H1 (cell line): Measurements from ENCODE around the gene RPTOR. TPM values are rescaled to one million over a fixed set of nuclear protein-coding genes. Genes with fewer than 3 reads are reported as not detected.

Source experiments
- CTCF ChIA-PET: fragments of 300-600 bp; sonication (Branson Sonifier 250); formaldehyde crosslinking; loops from one replicate; lab custom pipeline; 2021; ENCODE audit not compliant: partially characterized antibody; lab: Charles Lee
- POLR2A ChIA-PET: fragments of 300-600 bp; sonication (Branson Sonifier 250); formaldehyde crosslinking; loops from one replicate; lab custom pipeline; 2021; ENCODE audit warnings: inconsistent platforms; ENCODE audit not compliant: partially characterized antibody; lab: Charles Lee
- DNase-seq, 2 experiments: peaks; one replicate each; pipeline versions ENCODE4 v3.0.0 to v3.0.0-alpha.2; 2010 to 2022; ENCODE audit warnings: low spot score in 2 of 2, low read depth in 1 of 2, mixed read lengths in 1 of 2
- FAIRE-seq: peaks from 2 replicates; lab custom pipeline; 2011; peaks lifted over from hg19 to GRCh38; lab: Jason Lieb, UNC
- H2AFZ ChIP-seq: 2 replicates; pipeline ENCODE4 v1.8.1; 2012; ENCODE audit warnings: low read length, inconsistent platforms
- H2AK5ac ChIP-seq: 2 replicates; pipeline ENCODE4 v1.6.1; 2013; ENCODE audit warnings: low read depth, low read length
- H2BK120ac ChIP-seq: replicated peaks from 2 replicates; pipeline ENCODE3; 2013; ENCODE audit warnings: low read depth, low read length, inconsistent platforms
- H2BK12ac ChIP-seq: 2 replicates; pipeline ENCODE4 v1.6.1; 2013; ENCODE audit warnings: low read depth, low read length
- H2BK15ac ChIP-seq: 2 replicates; pipeline ENCODE4 v1.6.1; 2013; ENCODE audit warnings: low read length
- H2BK20ac ChIP-seq: 2 replicates; pipeline ENCODE4 v1.6.1; 2013; ENCODE audit warnings: low read length
- H2BK5ac ChIP-seq: 2 replicates; pipeline ENCODE4 v1.6.1; 2013; ENCODE audit warnings: low read depth, low read length
- H3K14ac ChIP-seq: 2 replicates; pipeline ENCODE4 v1.6.1; 2013; ENCODE audit warnings: inconsistent platforms; ENCODE audit not compliant: insufficient read length
- H3K18ac ChIP-seq: 2 replicates; pipeline ENCODE4 v1.6.1; 2013; ENCODE audit warnings: low read length; ENCODE audit errors: extremely low read depth
- H3K23ac ChIP-seq: 2 replicates; pipeline ENCODE4 v1.6.1; 2013; ENCODE audit warnings: inconsistent platforms; ENCODE audit not compliant: insufficient read length
- H3K23me2 ChIP-seq: 2 replicates; pipeline ENCODE4 v1.6.1; 2013; ENCODE audit warnings: low read depth, low read length
- H3K27ac ChIP-seq: 2 replicates; pipeline ENCODE4 v1.6.1; 2011; ENCODE audit warnings: low read depth, low read length, inconsistent platforms
- H3K27me3 ChIP-seq, 4 experiments: replicated peaks in 1 of 4; 1 replicate in 1 of 4; 2 replicates in 3 of 4; pipeline versions ENCODE4 v1.6.1 to v1.8.1; 2011 to 2013; ENCODE audit warnings: low read length in 3 of 4, mild to moderate bottlenecking in 3 of 4, inconsistent platforms in 2 of 4, mixed read lengths in 2 of 4, moderate library complexity in 1 of 4; ENCODE audit not compliant: control insufficient read depth in 3 of 4, insufficient read depth in 3 of 4; ENCODE audit errors: extremely low read depth in 1 of 4
- H3K36me3 ChIP-seq, 4 experiments: 2 replicates each; pipeline versions ENCODE4 v1.6.1 to v1.8.1; 2011 to 2013; ENCODE audit warnings: mild to moderate bottlenecking in 4 of 4, low read length in 3 of 4, moderate library complexity in 2 of 4, control low read depth in 1 of 4, inconsistent platforms in 1 of 4; ENCODE audit not compliant: insufficient read depth in 4 of 4, control insufficient read depth in 2 of 4
- H3K4ac ChIP-seq: replicated peaks from 2 replicates; pipeline ENCODE3; 2013; ENCODE audit warnings: low read length, low read depth, mixed read lengths, inconsistent platforms; ENCODE audit not compliant: insufficient read length
- H3K4me1 ChIP-seq, 4 experiments: replicated peaks in 1 of 4; 1 replicate in 1 of 4; 2 replicates in 3 of 4; pipeline versions ENCODE4 v1.6.1 to v1.8.1; 2011 to 2013; ENCODE audit warnings: low read length in 3 of 4, inconsistent platforms in 2 of 4, mixed read lengths in 1 of 4; ENCODE audit not compliant: insufficient read depth in 4 of 4, control insufficient read depth in 3 of 4
- H3K4me2 ChIP-seq, 2 experiments: 2 replicates each; pipeline versions ENCODE4 v1.6.1 to v1.8.1; 2011 to 2013; ENCODE audit warnings: low read depth in 2 of 2, low read length in 2 of 2, control low read depth in 1 of 2, inconsistent platforms in 1 of 2, mild to moderate bottlenecking in 1 of 2; ENCODE audit not compliant: insufficient read depth in 1 of 2
- H3K4me3 ChIP-seq, 4 experiments: fragments of 200-600, 300-600 bp in 1 of 4; sonication (generic), shearing (Covaris generic), sonication (Bioruptor Twin) in 1 of 4; 2 replicates each; pipeline versions ENCODE4 v1.5.1 to v1.8.1; 2011 to 2016; ENCODE audit warnings: low read length in 4 of 4, low read depth in 3 of 4, control low read depth in 2 of 4, inconsistent platforms in 2 of 4, mild to moderate bottlenecking in 2 of 4, mixed read lengths in 1 of 4, moderate library complexity in 1 of 4; ENCODE audit not compliant: insufficient read depth in 2 of 4; ENCODE audit errors: extremely low read depth in 1 of 4
- H3K56ac ChIP-seq: replicated peaks from 2 replicates; pipeline ENCODE3; 2013; ENCODE audit warnings: low read depth, mild to moderate bottlenecking, mixed read lengths, low read length, inconsistent platforms; ENCODE audit not compliant: insufficient read length
- H3K79me1 ChIP-seq: 2 replicates; pipeline ENCODE4 v1.6.1; 2013; ENCODE audit warnings: low read depth, low read length, control low read depth
- H3K79me2 ChIP-seq, 2 experiments: 2 replicates each; pipeline versions ENCODE4 v1.6.1 to v1.8.1; 2012 to 2013; ENCODE audit warnings: low read length in 2 of 2, mild to moderate bottlenecking in 2 of 2, inconsistent platforms in 1 of 2; ENCODE audit not compliant: insufficient read depth in 2 of 2, control insufficient read depth in 1 of 2
- H3K9ac ChIP-seq, 4 experiments: replicated peaks in 1 of 4; 1 replicate in 1 of 4; 2 replicates in 3 of 4; pipeline versions ENCODE4 v1.6.1 to v1.8.1; 2011 to 2013; ENCODE audit warnings: low read depth in 3 of 4, low read length in 3 of 4, control low read depth in 2 of 4, mild to moderate bottlenecking in 2 of 4, moderate library complexity in 2 of 4, inconsistent platforms in 1 of 4; ENCODE audit errors: extremely low read depth in 1 of 4
- H3K9me3 ChIP-seq, 2 experiments: 2 replicates each; pipeline versions ENCODE4 v1.6.1 to v1.8.1; 2012 to 2013; ENCODE audit warnings: mild to moderate bottlenecking in 2 of 2, moderate library complexity in 2 of 2, control low read depth in 1 of 2, inconsistent platforms in 1 of 2, low read depth in 1 of 2, low read length in 1 of 2, mixed read lengths in 1 of 2; ENCODE audit not compliant: insufficient read depth in 2 of 2
- H4K20me1 ChIP-seq, 2 experiments: replicated peaks in 1 of 2; 2 replicates each; pipeline versions ENCODE3 to v1.8.1; 2011 to 2013; ENCODE audit warnings: inconsistent platforms in 2 of 2, low read length in 2 of 2, mild to moderate bottlenecking in 1 of 2; ENCODE audit not compliant: insufficient read depth in 2 of 2, control insufficient read depth in 1 of 2
- H4K5ac ChIP-seq: 2 replicates; pipeline ENCODE4 v1.6.1; 2013; ENCODE audit warnings: low read length, low read depth, mixed read lengths, inconsistent platforms; ENCODE audit not compliant: insufficient read length
- H4K8ac ChIP-seq: 2 replicates; pipeline ENCODE4 v1.8.0; 2013; ENCODE audit warnings: mild to moderate bottlenecking, moderate library complexity, low read length, inconsistent platforms; ENCODE audit not compliant: insufficient read depth; ENCODE audit errors: extremely low read depth
- H4K91ac ChIP-seq: replicated peaks from 2 replicates; pipeline ENCODE3; 2013; ENCODE audit warnings: low read length, mixed read lengths, inconsistent platforms; ENCODE audit not compliant: insufficient read length
- BCL11A ChIP-seq, 2 experiments: IDR thresholded peaks; one replicate each; pipeline ENCODE4 v1.6.1; 2011; ENCODE audit warnings: low read depth in 2 of 2, low read length in 2 of 2, mild to moderate bottlenecking in 2 of 2
- BRCA1 ChIP-seq: IDR thresholded peaks from 2 replicates; pipeline ENCODE4 v1.6.1; 2012; ENCODE audit warnings: low read depth, low read length, improper control_type of control experiment
- KDM5A ChIP-seq: fragments of 200-600 bp; IDR thresholded peaks from 2 replicates; pipeline ENCODE4 v1.7.1; 2012; ENCODE audit warnings: mild to moderate bottlenecking, low read length, inconsistent platforms, mixed read lengths
- NRF1 ChIP-seq: IDR thresholded peaks from 2 replicates; pipeline ENCODE4 v1.6.1; 2011; ENCODE audit warnings: mild to moderate bottlenecking, low read depth, low read length, improper control_type of control experiment
- TAF1 ChIP-seq: IDR thresholded peaks from 2 replicates; pipeline ENCODE4 v1.6.1; 2011; ENCODE audit warnings: mild to moderate bottlenecking, low read depth, low read length
- WGBS, 2 experiments: shearing (Covaris generic) in 1 of 2; methylation state at CpG; one replicate each; pipeline versions ENCODE4 v1.1.6 to v1.1.7; 2013 to 2015; ENCODE audit warnings: low lambda C conversion rate in 2 of 2, mixed read lengths in 2 of 2, inconsistent platforms in 1 of 2, low coverage in 1 of 2, missing lambda C conversion rate in 1 of 2; ENCODE audit not compliant: insufficient replicate concordance in 2 of 2, insufficient coverage in 1 of 2, insufficient read length in 1 of 2; ENCODE audit errors: extremely low coverage in 1 of 2, missing lambda C conversion rate in 1 of 2; 5-methylcytosine and 5-hydroxymethylcytosine counted together
- polyA plus RNA-seq, 7 experiments: library from polyadenylated mRNA; depleted of rRNA in 3 of 7; stranded (reverse) in 5 of 7; unstranded in 2 of 7; fragments of >200 nt in 5 of 7; fragments of 200-250 nt in 2 of 7; gene quantifications; 1 replicate in 5 of 7; 2 replicates in 1 of 7; 4 replicates in 1 of 7; pipeline versions ENCODE4 v1.2.1 to v1.2.3, GENCODE V29; 2011 to 2013; ENCODE audit warnings: missing spikeins in 2 of 7, mixed read lengths in 2 of 7
- total RNA-seq: library from RNA; stranded (reverse); fragmentation: NEBNext Ultra II Directional; extraction: Animal tissue kit (Norgen Biotek cat#: 25700); gene quantifications from 2 replicates; pipeline ENCODE4 v1.2.1, GENCODE V29; 2021

The RPTOR gene
- total and polyA plus RNA-seq, 2 of the 8 experiments (the other 6 are each of a cell fraction or from before 2014, with no cell fraction given), result 6.9 to 28.7 TPM

DNA sequence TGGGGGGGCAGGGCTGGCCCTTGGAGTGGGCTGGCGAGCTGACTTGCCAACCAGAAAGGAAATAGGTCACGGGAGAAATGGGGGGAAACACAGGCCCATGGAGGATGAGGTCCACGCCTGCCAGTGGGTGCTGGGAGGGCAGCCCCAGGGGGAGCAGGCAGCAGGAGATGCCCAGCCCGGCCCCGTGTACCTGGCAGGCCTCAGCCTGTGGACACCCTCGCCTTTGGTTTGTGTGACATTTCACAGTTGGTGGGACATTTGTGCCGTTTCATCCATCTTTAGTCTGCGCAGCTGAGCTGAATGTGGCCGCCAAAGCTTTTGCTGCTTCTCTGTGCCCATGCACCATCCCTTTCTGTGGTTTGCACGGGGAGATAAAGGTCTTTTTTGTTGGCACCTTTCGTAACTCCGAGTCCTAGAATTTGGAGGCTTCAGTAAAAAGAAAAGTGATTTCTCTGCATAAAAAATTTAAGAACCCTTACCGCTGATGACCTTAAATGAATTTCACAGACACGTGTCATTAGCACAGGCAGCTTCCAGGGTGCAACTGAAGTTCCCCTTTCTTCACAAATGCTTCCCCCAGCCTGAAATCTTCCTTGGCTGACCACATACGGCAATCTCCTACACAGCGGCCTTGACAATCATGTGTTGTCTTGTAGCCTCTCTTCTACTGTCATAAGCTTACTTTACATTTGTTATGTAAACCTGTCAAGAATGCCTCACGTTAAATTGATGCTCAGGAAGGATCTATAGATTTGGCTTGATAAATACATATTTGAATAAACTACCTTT, 193.6 kb downstream of the RPTOR start:
- no peak for FAIRE-seq

More for the DNA sequence above, 193.6 kb downstream of the RPTOR start:
- H3K9ac ChIP-seq, result no peak overlapping the region; a peak in 1 of 7 replicates
- H4K8ac ChIP-seq, result no peak overlapping the region
- H3K79me1 ChIP-seq, result peaks cover 2% of the 10 kb centered on the region; the same call in 1 of the 2 replicates
- H4K91ac ChIP-seq, result no peak overlapping the region
- peaks cover 3% of the 10 kb centered on the region; the same call in 1 of the 2 replicates for H3K23me2 ChIP-seq
- no peak overlapping the region for H4K5ac ChIP-seq
- H3K9me3 ChIP-seq, result peaks cover 9 to 10% of the 10 kb centered on the region in 2 experiments; a peak in 3 of 4 replicates
- H3K4me3 ChIP-seq, result no peak overlapping the region
- H3K36me3 ChIP-seq, result peaks cover 0 to 3% (median 0%) of the 10 kb centered on the region in 4 experiments; a peak in 2 of 8 replicates
- H3K4ac ChIP-seq, result no peak overlapping the region
- no peak overlapping the region for H3K18ac ChIP-seq
- 86% methylated on average over 14 of the region's 17 CpGs; no CpG with 5 or more reads in 1 of the 2 experiments for WGBS, 2 experiments
- no peak overlapping the region for H2AFZ ChIP-seq
- no peak overlapping the region for H2BK15ac ChIP-seq
- H2BK5ac ChIP-seq, result no peak overlapping the region
- no peak for DNase-seq
- H3K23ac ChIP-seq, result no peak overlapping the region
- no peaks in the 10 kb centered on the region; a peak in 1 of 4 replicates for H3K79me2 ChIP-seq
- no peak overlapping the region for H3K27ac ChIP-seq
- H4K20me1 ChIP-seq, result no peaks in the 10 kb centered on the region
- no peak overlapping the region for H3K4me2 ChIP-seq
- H2AK5ac ChIP-seq, result no peak overlapping the region
- H3K14ac ChIP-seq, result no peak overlapping the region
- no peak overlapping the region for H2BK120ac ChIP-seq
- H2BK12ac ChIP-seq, result no peak overlapping the region
- no peaks in the 10 kb centered on the region for H3K27me3 ChIP-seq
- POLR2A ChIA-PET, result no interaction called here
- no peak for TF ChIP-seq TAF1
- TF ChIP-seq BCL11A (IDR thresholded peaks at IDR 0.05; ENCODE audit: low read depth in 2 of 2, low read length in 2 of 2), result no peak
- TF ChIP-seq NRF1, result no peak
- TF ChIP-seq KDM5A, result no peak
- TF ChIP-seq BRCA1, result no peak
- no peak overlapping the region for H3K56ac ChIP-seq
- H3K4me1 ChIP-seq, result peaks cover 0 to 2% (median 0%) of the 10 kb centered on the region in 4 experiments; a peak in 2 of 7 replicates
- no peak overlapping the region for H2BK20ac ChIP-seq
- CTCF ChIA-PET, result interaction anchor here (0.8 to 2.1 kb wide), 8 partner anchors 11 to 230 kb away, joined by 3 to 11 read pairs (median 3); no protein-coding TSS in a partner anchor
